Endothelial cell of umbilical vein (primary cell): ENCODE results near the gene FAM151B. TPM values are rescaled to one million over a fixed set of nuclear protein-coding genes. Genes with fewer than 3 reads are reported as not detected.

Source experiments
- BruUV-seq: library from RNA; stranded (reverse); fragments of 400-500 nt; replicated peaks from 2 replicates; lab custom pipeline; 2021; lab: Mats Ljungman, UMichigan
- CTCF ChIA-PET: fragments of 300-600, 350-600 bp; sonication (Branson Sonifier 250); formaldehyde crosslinking; loops from one replicate; lab custom pipeline; 2021; ENCODE audit warnings: antibody characterized with exemption, inconsistent platforms; lab: Charles Lee
- POLR2A ChIA-PET: fragments of 300-600, 350-600 bp; sonication (Branson Sonifier 250); formaldehyde crosslinking; loops from one replicate; lab custom pipeline; 2021; ENCODE audit warnings: antibody characterized with exemption, inconsistent platforms; lab: Charles Lee
- DNase-seq: peaks from one replicate; pipeline ENCODE4 v3.0.0-alpha.2; 2011; ENCODE audit warnings: low read depth, low spot score
- FAIRE-seq: peaks from 2 replicates; lab custom pipeline; 2011; peaks lifted over from hg19 to GRCh38; lab: Jason Lieb, UNC
- H2AFZ ChIP-seq: 2 replicates; pipeline ENCODE4 v1.6.0; 2012; ENCODE audit warnings: low read depth, low read length, control low read depth, inconsistent platforms
- H3K27ac ChIP-seq: 2 replicates; pipeline ENCODE4 v1.5.1; 2011; ENCODE audit warnings: low read depth, mild to moderate bottlenecking, control low read depth, low read length, moderate library complexity; ENCODE audit not compliant: insufficient read depth
- H3K27me3 ChIP-seq, 2 experiments: 2 replicates each; pipeline versions ENCODE4 v1.6.0 to v1.6.1; 2011; ENCODE audit warnings: low read length in 2 of 2, mixed read lengths in 1 of 2; ENCODE audit not compliant: control insufficient read depth in 2 of 2, insufficient read depth in 2 of 2
- H3K36me3 ChIP-seq, 2 experiments: 2 replicates in 1 of 2; 3 replicates in 1 of 2; pipeline ENCODE4 v1.5.1; 2011; ENCODE audit warnings: low read length in 2 of 2, mild to moderate bottlenecking in 1 of 2, moderate library complexity in 1 of 2; ENCODE audit not compliant: control insufficient read depth in 2 of 2, insufficient read depth in 2 of 2; ENCODE audit errors: extremely low read depth in 1 of 2
- H3K4me1 ChIP-seq: 3 replicates; pipeline ENCODE4 v1.5.1; 2011; ENCODE audit warnings: mild to moderate bottlenecking, low read length; ENCODE audit not compliant: control insufficient read depth, insufficient read depth; ENCODE audit errors: extremely low read depth
- H3K4me2 ChIP-seq: 2 replicates; pipeline ENCODE4 v1.6.1; 2011; ENCODE audit warnings: low read length, control low read depth, mixed read lengths; ENCODE audit not compliant: insufficient read depth
- H3K4me3 ChIP-seq, 3 experiments: fragments of 200-600 bp in 1 of 3; sonication (generic), shearing (Covaris generic) in 1 of 3; replicated peaks in 1 of 3; 2 replicates each; pipeline ENCODE4 v1.5.1; 2011 to 2016; ENCODE audit warnings: control low read depth in 3 of 3, low read length in 3 of 3, mild to moderate bottlenecking in 2 of 3, inconsistent platforms in 1 of 3, low read depth in 1 of 3, moderate library complexity in 1 of 3; ENCODE audit not compliant: insufficient read depth in 1 of 3
- H3K79me2 ChIP-seq: 2 replicates; pipeline ENCODE4 v1.6.0; 2012; ENCODE audit warnings: low read length, inconsistent platforms; ENCODE audit not compliant: control insufficient read depth, insufficient read depth
- H3K9ac ChIP-seq: replicated peaks from 2 replicates; pipeline ENCODE3; 2011; ENCODE audit warnings: low read length, control low read depth; ENCODE audit not compliant: insufficient read depth; ENCODE audit errors: extremely low read depth
- H3K9me1 ChIP-seq: replicated peaks from 3 replicates; pipeline ENCODE4 v1.6.0; 2011; ENCODE audit warnings: mild to moderate bottlenecking, low read length; ENCODE audit not compliant: control insufficient read depth, insufficient read depth; ENCODE audit errors: extremely low read depth
- H3K9me3 ChIP-seq: replicated peaks from 2 replicates; pipeline ENCODE4 v1.5.1; 2012; ENCODE audit warnings: low read length, inconsistent platforms; ENCODE audit not compliant: control insufficient read depth, insufficient read depth
- H4K20me1 ChIP-seq: replicated peaks from 2 replicates; pipeline ENCODE3; 2011; ENCODE audit warnings: mild to moderate bottlenecking, low read length; ENCODE audit not compliant: control insufficient read depth, insufficient read depth; ENCODE audit errors: extremely low read depth
- EZH2 ChIP-seq: IDR thresholded peaks from 2 replicates; pipeline ENCODE4 v1.6.1; 2012; ENCODE audit warnings: borderline replicate concordance, low read depth, mild to moderate bottlenecking, moderate library complexity, low read length, inconsistent platforms; ENCODE audit not compliant: severe bottlenecking
- FOS ChIP-seq: IDR thresholded peaks from 2 replicates; pipeline ENCODE4 v1.6.1; 2011; ENCODE audit warnings: mild to moderate bottlenecking, low read length, moderate library complexity, borderline replicate concordance; ENCODE audit not compliant: insufficient read depth
- GATA2 ChIP-seq: IDR thresholded peaks from 2 replicates; pipeline ENCODE4 v1.7.0; 2011; ENCODE audit warnings: low read depth, mild to moderate bottlenecking, moderate library complexity, mixed read lengths, low read length; ENCODE audit not compliant: insufficient read length, insufficient read depth
- JUN ChIP-seq: IDR thresholded peaks from 2 replicates; pipeline ENCODE4 v1.6.1; 2011; ENCODE audit warnings: borderline replicate concordance, low read depth; ENCODE audit not compliant: insufficient read length, insufficient read depth
- MYC ChIP-seq: IDR thresholded peaks from one replicate; pipeline ENCODE4 v1.6.1; 2011; ENCODE audit warnings: mild to moderate bottlenecking, low read depth, low read length
- POLR2A ChIP-seq: IDR thresholded peaks from 2 replicates; pipeline ENCODE4 v1.6.1; 2012; ENCODE audit warnings: low read depth, mild to moderate bottlenecking, control low read depth, low read length
- POLR2AphosphoS5 ChIP-seq: IDR thresholded peaks from 2 replicates; pipeline ENCODE4 v1.6.1; 2012; ENCODE audit warnings: low read depth, mild to moderate bottlenecking, control low read depth, low read length, moderate library complexity; ENCODE audit not compliant: insufficient read depth
- dilution Hi-C: fragments of 300-500 bp; cut with MboI; formaldehyde crosslinking; loops from one replicate; pipeline ENCODE4 v1.15.0; 2019; ENCODE audit warnings: low sequenced_read_pairs; ENCODE audit not compliant: extremely low pct_ligation_motif_present
- intact Hi-C: fragments of 100-400 bp; cut with micrococcal nuclease; formaldehyde crosslinking; loops from one replicate; pipeline ENCODE4 v1.10.0; 2022
- polyA plus RNA-seq, 4 experiments: library from polyadenylated mRNA; depleted of rRNA in 3 of 4; stranded (reverse) in 3 of 4; unstranded in 1 of 4; fragments of >200 nt; gene quantifications; 2 replicates each; pipeline versions ENCODE4 v1.2.1 to v1.2.3, GENCODE V29; 2011 to 2012; ENCODE audit warnings: missing spikeins in 1 of 4
- total RNA-seq: library from RNA; stranded (reverse); gene quantifications from 2 replicates; pipeline ENCODE4 v1.2.3, GENCODE V29; 2021
- TF ChIP-seq, protein P1 (sequence below): IDR thresholded peaks from 2 replicates; pipeline ENCODE4 v1.6.1; 2011; ENCODE audit not compliant: insufficient read depth, insufficient read length
- TF ChIP-seq, protein P2 (sequence below), 2 donors: IDR thresholded peaks; 1 replicate in 1 of 2; 2 replicates in 1 of 2; pipeline ENCODE4 v1.5.1; 2011; ENCODE audit warnings: low read length in 2 of 2, mild to moderate bottlenecking in 2 of 2, moderate library complexity in 2 of 2, control low read depth in 1 of 2, inconsistent platforms in 1 of 2, low read depth in 1 of 2; ENCODE audit not compliant: insufficient read depth in 1 of 2; ENCODE audit errors: extremely low read depth in 1 of 2

Gene FAM151B
- total and polyA plus RNA-seq, 2 donors (not counting 3 experiments of a cell fraction or from before 2014, with no cell fraction given): 0.91 to 2.6 TPM

DNA sequence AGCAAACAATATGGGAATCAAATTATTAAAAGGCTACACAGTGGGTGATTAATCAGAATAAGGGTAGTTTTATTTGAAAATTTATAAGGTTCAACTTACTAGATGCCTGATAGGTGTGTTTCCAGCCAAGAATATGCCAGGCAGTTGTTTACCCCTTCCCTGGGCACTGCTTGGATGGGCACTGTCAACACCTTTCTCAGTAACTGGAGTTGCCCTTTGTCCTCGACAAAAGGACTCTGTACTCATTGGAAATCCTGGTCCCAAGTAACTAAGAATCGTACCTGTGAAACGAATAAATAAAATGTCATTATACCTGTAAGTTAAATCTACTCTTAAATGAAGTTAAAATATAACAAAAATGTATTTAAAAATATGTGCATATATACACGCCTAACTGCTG lies 67.2 kb downstream of the FAM151B start:
- no peak for TF ChIP-seq JUN
- TF ChIP-seq POLR2A: no peak
- TF ChIP-seq, protein P1, sequence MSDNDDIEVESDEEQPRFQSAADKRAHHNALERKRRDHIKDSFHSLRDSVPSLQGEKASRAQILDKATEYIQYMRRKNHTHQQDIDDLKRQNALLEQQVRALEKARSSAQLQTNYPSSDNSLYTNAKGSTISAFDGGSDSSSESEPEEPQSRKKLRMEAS: no peak
- no peak for TF ChIP-seq FOS
- TF ChIP-seq MYC: no peak
- TF ChIP-seq EZH2: no peak
- TF ChIP-seq GATA2: no peak
- no peak for TF ChIP-seq POLR2AphosphoS5
- TF ChIP-seq, protein P2, sequence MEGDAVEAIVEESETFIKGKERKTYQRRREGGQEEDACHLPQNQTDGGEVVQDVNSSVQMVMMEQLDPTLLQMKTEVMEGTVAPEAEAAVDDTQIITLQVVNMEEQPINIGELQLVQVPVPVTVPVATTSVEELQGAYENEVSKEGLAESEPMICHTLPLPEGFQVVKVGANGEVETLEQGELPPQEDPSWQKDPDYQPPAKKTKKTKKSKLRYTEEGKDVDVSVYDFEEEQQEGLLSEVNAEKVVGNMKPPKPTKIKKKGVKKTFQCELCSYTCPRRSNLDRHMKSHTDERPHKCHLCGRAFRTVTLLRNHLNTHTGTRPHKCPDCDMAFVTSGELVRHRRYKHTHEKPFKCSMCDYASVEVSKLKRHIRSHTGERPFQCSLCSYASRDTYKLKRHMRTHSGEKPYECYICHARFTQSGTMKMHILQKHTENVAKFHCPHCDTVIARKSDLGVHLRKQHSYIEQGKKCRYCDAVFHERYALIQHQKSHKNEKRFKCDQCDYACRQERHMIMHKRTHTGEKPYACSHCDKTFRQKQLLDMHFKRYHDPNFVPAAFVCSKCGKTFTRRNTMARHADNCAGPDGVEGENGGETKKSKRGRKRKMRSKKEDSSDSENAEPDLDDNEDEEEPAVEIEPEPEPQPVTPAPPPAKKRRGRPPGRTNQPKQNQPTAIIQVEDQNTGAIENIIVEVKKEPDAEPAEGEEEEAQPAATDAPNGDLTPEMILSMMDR (IDR thresholded peaks at IDR 0.05; ENCODE audit: extremely low read depth in 1 of 2, insufficient read depth in 1 of 2, low read depth in 1 of 2, low read length in 2 of 2): no peak
- Histone ChIP-seq H2AFZ (no peak overlapping the region), H3K27me3 (peaks cover 3 to 20% of the 10 kb centered on the region in 2 experiments), H4K20me1 (no peaks in the 10 kb centered on the region), H3K4me2 (no peak overlapping the region), H3K9ac (no peak overlapping the region), H3K79me2 (no peaks in the 10 kb centered on the region), H3K9me3 (no peaks in the 10 kb centered on the region), H3K36me3 (no peaks in the 10 kb centered on the region), H3K9me1 (no peaks in the 10 kb centered on the region), H3K4me1 (no peaks in the 10 kb centered on the region), H3K27ac (no peak overlapping the region), H3K4me3 (no peak overlapping the region)
- POLR2A ChIA-PET: no interaction called here
- no peak for DNase-seq
- CTCF ChIA-PET: no interaction called here
- intact Hi-C loops (no loop called here), dilution Hi-C loops (no loop called here)
- BruUV-seq: no TSS peak
- no peak for FAIRE-seq
